ENCODE results near the gene RAMP1.

Gene RAMP1

GRCh38 chr2:237924164-237924534, 64.7 kb downstream of the RAMP1 start:
- no peaks in the 10 kb centered on the region for H3K9me3 ChIP-seq (ENCODE audit: control insufficient read depth in 1 of 2, low read length in 2 of 2)
- no peak overlapping the region for H3K4me3 ChIP-seq (ENCODE audit: low read depth in 1 of 2, low read length in 2 of 2)
- no peak overlapping the region for H3K27ac ChIP-seq (ENCODE audit: low read length)

GRCh38 chr2:237927135-237927534, 67.7 kb downstream of the RAMP1 start:
- Histone ChIP-seq H3K4me3 (ENCODE audit: low read depth in 1 of 2, low read length in 2 of 2) (no peak overlapping the region), H3K4me1 (ENCODE audit: control insufficient read depth in 1 of 2, insufficient read depth in 2 of 2, low read length in 2 of 2) (peaks cover 7 to 10% of the 10 kb centered on the region in 2 donors), H3K36me3 (ENCODE audit: control insufficient read depth in 1 of 2, insufficient read depth in 2 of 2, low read length in 2 of 2) (no peaks in the 10 kb centered on the region), H3K27ac (ENCODE audit: low read length) (no peak overlapping the region), H3K9me3 (ENCODE audit: control insufficient read depth in 1 of 2, low read length in 2 of 2) (no peaks in the 10 kb centered on the region), H3K27me3 (ENCODE audit: low read depth, low read length) (no peaks in the 10 kb centered on the region)

More at GRCh38 chr2:237924164-237924534, 64.7 kb downstream of the RAMP1 start:
- no peaks in the 10 kb centered on the region for H3K4me1 ChIP-seq (ENCODE audit: control insufficient read depth in 1 of 2, insufficient read depth in 2 of 2, low read length in 2 of 2)
- H3K27me3 ChIP-seq (ENCODE audit: low read depth, low read length), result no peaks in the 10 kb centered on the region
- no peaks in the 10 kb centered on the region for H3K36me3 ChIP-seq (ENCODE audit: control insufficient read depth in 1 of 2, insufficient read depth in 2 of 2, low read length in 2 of 2)

GRCh38 chr2:237927986-237928385, 68.6 kb downstream of the RAMP1 start:
- Histone ChIP-seq H3K9me3 (ENCODE audit: control insufficient read depth in 1 of 2, low read length in 2 of 2) (no peaks in the 10 kb centered on the region), H3K4me3 (ENCODE audit: low read depth in 1 of 2, low read length in 2 of 2) (no peak overlapping the region), H3K4me1 (ENCODE audit: control insufficient read depth in 1 of 2, insufficient read depth in 2 of 2, low read length in 2 of 2) (peaks cover 7 to 10% of the 10 kb centered on the region in 2 donors), H3K27ac (ENCODE audit: low read length) (no peak overlapping the region), H3K27me3 (ENCODE audit: low read depth, low read length) (no peaks in the 10 kb centered on the region), H3K36me3 (ENCODE audit: control insufficient read depth in 1 of 2, insufficient read depth in 2 of 2, low read length in 2 of 2) (no peaks in the 10 kb centered on the region)

GRCh38 chr2:237929979-237930378, 70.6 kb downstream of the RAMP1 start:
- Histone ChIP-seq H3K27ac (ENCODE audit: low read length) (no peak overlapping the region), H3K4me3 (ENCODE audit: low read depth in 1 of 2, low read length in 2 of 2) (no peak overlapping the region), H3K36me3 (ENCODE audit: control insufficient read depth in 1 of 2, insufficient read depth in 2 of 2, low read length in 2 of 2) (no peaks in the 10 kb centered on the region), H3K4me1 (ENCODE audit: control insufficient read depth in 1 of 2, insufficient read depth in 2 of 2, low read length in 2 of 2) (peaks cover 7 to 10% of the 10 kb centered on the region in 2 donors), H3K27me3 (ENCODE audit: low read depth, low read length) (no peaks in the 10 kb centered on the region), H3K9me3 (ENCODE audit: control insufficient read depth in 1 of 2, low read length in 2 of 2) (no peaks in the 10 kb centered on the region)

- Histone ChIP-seq H3K4me3 (ENCODE audit: low read depth in 1 of 2, low read length in 2 of 2) (no peak overlapping the region), H3K27me3 (ENCODE audit: low read depth, low read length) (no peaks in the 10 kb centered on the region), H3K4me1 (ENCODE audit: control insufficient read depth in 1 of 2, insufficient read depth in 2 of 2, low read length in 2 of 2) (peaks cover 7 to 10% of the 10 kb centered on the region in 2 donors), H3K27ac (ENCODE audit: low read length) (no peak overlapping the region), H3K36me3 (ENCODE audit: control insufficient read depth in 1 of 2, insufficient read depth in 2 of 2, low read length in 2 of 2) (no peaks in the 10 kb centered on the region), H3K9me3 (ENCODE audit: control insufficient read depth in 1 of 2, low read length in 2 of 2) (no peaks in the 10 kb centered on the region)
These were observed 71.8 kb downstream of the RAMP1 start for GRCh38 chr2:237931205-237931721.

GRCh38 chr2:237932731-237933131, 73.3 kb downstream of the RAMP1 start:
- H3K4me3 ChIP-seq (ENCODE audit: low read depth in 1 of 2, low read length in 2 of 2), result no peak overlapping the region
- peaks cover 7 to 10% of the 10 kb centered on the region in 2 donors for H3K4me1 ChIP-seq (ENCODE audit: control insufficient read depth in 1 of 2, insufficient read depth in 2 of 2, low read length in 2 of 2)
- H3K36me3 ChIP-seq (ENCODE audit: control insufficient read depth in 1 of 2, insufficient read depth in 2 of 2, low read length in 2 of 2), result no peaks in the 10 kb centered on the region
- no peak overlapping the region for H3K27ac ChIP-seq (ENCODE audit: low read length)
- no peaks in the 10 kb centered on the region for H3K9me3 ChIP-seq (ENCODE audit: control insufficient read depth in 1 of 2, low read length in 2 of 2)
- no peaks in the 10 kb centered on the region for H3K27me3 ChIP-seq (ENCODE audit: low read depth, low read length)

- H3K9me3 ChIP-seq (ENCODE audit: control insufficient read depth in 1 of 2, low read length in 2 of 2), result no peaks in the 10 kb centered on the region
- no peaks in the 10 kb centered on the region for H3K27me3 ChIP-seq (ENCODE audit: low read depth, low read length)
- no peak overlapping the region for H3K27ac ChIP-seq (ENCODE audit: low read length)
- H3K4me1 ChIP-seq (ENCODE audit: control insufficient read depth in 1 of 2, insufficient read depth in 2 of 2, low read length in 2 of 2), result peaks cover 7 to 10% of the 10 kb centered on the region in 2 donors
- H3K4me3 ChIP-seq (ENCODE audit: low read depth in 1 of 2, low read length in 2 of 2), result no peak overlapping the region
- H3K36me3 ChIP-seq (ENCODE audit: control insufficient read depth in 1 of 2, insufficient read depth in 2 of 2, low read length in 2 of 2), result no peaks in the 10 kb centered on the region
These were observed 74.8 kb downstream of the RAMP1 start for GRCh38 chr2:237934186-237934585.

GRCh38 chr2:237935740-237936452, 76.5 kb downstream of the RAMP1 start:
- Histone ChIP-seq H3K9me3 (ENCODE audit: control insufficient read depth in 1 of 2, low read length in 2 of 2) (no peaks in the 10 kb centered on the region), H3K36me3 (ENCODE audit: control insufficient read depth in 1 of 2, insufficient read depth in 2 of 2, low read length in 2 of 2) (no peaks in the 10 kb centered on the region), H3K4me1 (ENCODE audit: control insufficient read depth in 1 of 2, insufficient read depth in 2 of 2, low read length in 2 of 2) (peaks cover 7 to 9% of the 10 kb centered on the region in 2 donors), H3K27me3 (ENCODE audit: low read depth, low read length) (no peaks in the 10 kb centered on the region), H3K27ac (ENCODE audit: low read length) (no peak overlapping the region), H3K4me3 (ENCODE audit: low read depth in 1 of 2, low read length in 2 of 2) (no peak overlapping the region)

- no peak overlapping the region for H3K4me3 ChIP-seq (ENCODE audit: low read depth in 1 of 2, low read length in 2 of 2)
- H3K27ac ChIP-seq (ENCODE audit: low read length), result no peak overlapping the region
- H3K27me3 ChIP-seq (ENCODE audit: low read depth, low read length), result no peaks in the 10 kb centered on the region
- peaks cover 0 to under 1% of the 10 kb centered on the region in 2 donors for H3K9me3 ChIP-seq (ENCODE audit: control insufficient read depth in 1 of 2, low read length in 2 of 2)
- no peaks in the 10 kb centered on the region for H3K4me1 ChIP-seq (ENCODE audit: control insufficient read depth in 1 of 2, insufficient read depth in 2 of 2, low read length in 2 of 2)
- no peaks in the 10 kb centered on the region for H3K36me3 ChIP-seq (ENCODE audit: control insufficient read depth in 1 of 2, insufficient read depth in 2 of 2, low read length in 2 of 2)
These were observed 79.8 kb downstream of the RAMP1 start for GRCh38 chr2:237939251-237939650.

GRCh38 chr2:237940828-237941227, 81.4 kb downstream of the RAMP1 start:
- H3K4me3 ChIP-seq (ENCODE audit: low read depth in 1 of 2, low read length in 2 of 2), result no peak overlapping the region
- H3K9me3 ChIP-seq (ENCODE audit: control insufficient read depth in 1 of 2, low read length in 2 of 2), result peaks cover 0 to 4% of the 10 kb centered on the region in 2 donors
- H3K27me3 ChIP-seq (ENCODE audit: low read depth, low read length), result no peaks in the 10 kb centered on the region
- no peaks in the 10 kb centered on the region for H3K4me1 ChIP-seq (ENCODE audit: control insufficient read depth in 1 of 2, insufficient read depth in 2 of 2, low read length in 2 of 2)
- no peaks in the 10 kb centered on the region for H3K36me3 ChIP-seq (ENCODE audit: control insufficient read depth in 1 of 2, insufficient read depth in 2 of 2, low read length in 2 of 2)
- no peak overlapping the region for H3K27ac ChIP-seq (ENCODE audit: low read length)

GRCh38 chr2:237941239-237941638, 81.8 kb downstream of the RAMP1 start:
- H3K4me3 ChIP-seq (ENCODE audit: low read depth in 1 of 2, low read length in 2 of 2), result no peak overlapping the region

GRCh38 chr2:237942513-237942899, 83.1 kb downstream of the RAMP1 start:
- Histone ChIP-seq H3K4me3 (ENCODE audit: low read depth in 1 of 2, low read length in 2 of 2) (no peak overlapping the region), H3K27me3 (ENCODE audit: low read depth, low read length) (no peaks in the 10 kb centered on the region), H3K27ac (ENCODE audit: low read length) (no peak overlapping the region), H3K36me3 (ENCODE audit: control insufficient read depth in 1 of 2, insufficient read depth in 2 of 2, low read length in 2 of 2) (no peaks in the 10 kb centered on the region), H3K4me1 (ENCODE audit: control insufficient read depth in 1 of 2, insufficient read depth in 2 of 2, low read length in 2 of 2) (no peaks in the 10 kb centered on the region), H3K9me3 (ENCODE audit: control insufficient read depth in 1 of 2, low read length in 2 of 2) (peaks cover 0 to 4% of the 10 kb centered on the region in 2 donors)

More at GRCh38 chr2:237941239-237941638, 81.8 kb downstream of the RAMP1 start:
- no peaks in the 10 kb centered on the region for H3K27me3 ChIP-seq (ENCODE audit: low read depth, low read length)
- H3K27ac ChIP-seq (ENCODE audit: low read length), result no peak overlapping the region
- no peaks in the 10 kb centered on the region for H3K4me1 ChIP-seq (ENCODE audit: control insufficient read depth in 1 of 2, insufficient read depth in 2 of 2, low read length in 2 of 2)
- no peaks in the 10 kb centered on the region for H3K36me3 ChIP-seq (ENCODE audit: control insufficient read depth in 1 of 2, insufficient read depth in 2 of 2, low read length in 2 of 2)
- peaks cover 0 to 4% of the 10 kb centered on the region in 2 donors for H3K9me3 ChIP-seq (ENCODE audit: control insufficient read depth in 1 of 2, low read length in 2 of 2)

All from muscle layer of duodenum (tissue), 2 donors.